HG03159 (cell line): ENCODE measurements around the gene VSX1.
A peak's percentile ranks its signal among the peaks of the same experiment; 100 is the strongest.

Experiments used
- ATAC-seq: cut with Tn5 transposase; IDR thresholded peaks from one replicate; pipeline ENCODE4 v1.9.1; 2021; ENCODE audit warnings: mild to moderate bottlenecking, moderate library complexity; ENCODE audit not compliant: unreplicated experiment

VSX1 gene

DNA sequence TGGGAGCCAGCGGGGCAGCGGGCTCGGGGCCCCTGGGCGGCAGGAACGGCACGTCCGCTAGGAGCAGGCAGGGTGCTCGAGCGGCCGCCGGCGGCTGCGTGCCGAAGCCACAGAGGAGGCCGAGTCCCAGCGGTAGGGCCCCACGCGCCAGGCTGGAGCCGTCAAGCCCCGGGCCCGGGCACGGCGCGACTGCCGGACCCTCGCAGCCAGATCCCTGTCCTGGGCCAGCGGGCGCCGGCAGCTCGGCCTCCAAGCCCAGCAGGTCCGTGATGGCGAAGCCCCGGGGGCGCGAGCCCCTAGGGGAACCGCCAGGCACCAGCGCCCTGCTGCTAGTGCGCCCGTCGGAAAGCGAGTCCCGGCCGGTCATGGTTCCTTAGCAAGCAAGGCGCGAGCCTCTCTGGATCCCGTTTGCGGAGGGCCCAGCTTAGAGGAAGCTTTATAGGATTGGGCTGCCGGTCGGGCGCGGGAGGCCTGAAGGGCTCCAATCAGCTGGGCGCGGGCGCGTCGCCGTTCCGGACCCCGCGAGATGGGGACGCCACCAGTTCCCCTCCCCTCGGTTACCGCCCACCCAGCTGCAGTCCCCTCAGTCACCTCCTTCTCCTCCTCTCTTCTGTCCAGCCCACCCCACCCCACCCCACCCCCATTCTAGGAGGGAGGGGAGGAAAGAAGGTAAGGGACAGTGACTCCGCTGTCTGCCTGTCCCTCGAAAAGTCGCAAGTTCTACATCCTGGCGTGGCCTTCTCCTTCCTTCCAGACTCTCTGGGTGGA, at the start of gene VSX1:
TSS of gene VSX1 (minus strand) at position 412 of the 768 bp plus-strand sequence. CDS start at position 367, 45 bp downstream.
- ATAC-seq = no peak

GRCh38 chr20:25129908-25130307, 48.0 kb upstream of the VSX1 start:
- ATAC-seq = no peak

- ATAC-seq = no peak
Measured at GRCh38 chr20:25129428-25129827, 47.5 kb upstream of the VSX1 start.

DNA sequence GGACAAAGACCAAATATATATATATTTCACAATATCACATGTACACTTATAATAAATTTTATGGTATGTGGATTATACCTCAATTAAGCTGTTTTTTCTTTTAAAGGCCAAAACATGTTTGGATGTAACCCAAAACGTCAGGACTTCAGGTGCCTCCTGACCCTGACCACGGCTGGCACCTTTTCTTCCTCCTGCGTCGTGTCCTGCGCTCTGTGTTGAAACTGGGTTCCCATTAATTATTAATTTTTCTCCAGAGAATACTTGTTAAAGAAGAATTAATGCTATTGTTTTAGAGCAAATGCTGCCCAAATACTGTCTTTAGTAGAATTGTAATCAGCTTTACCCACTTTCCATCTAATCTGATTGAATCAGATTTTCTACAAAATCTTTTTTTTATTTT, 46.7 kb upstream of the VSX1 start:
- ATAC-seq = no peak

DNA sequence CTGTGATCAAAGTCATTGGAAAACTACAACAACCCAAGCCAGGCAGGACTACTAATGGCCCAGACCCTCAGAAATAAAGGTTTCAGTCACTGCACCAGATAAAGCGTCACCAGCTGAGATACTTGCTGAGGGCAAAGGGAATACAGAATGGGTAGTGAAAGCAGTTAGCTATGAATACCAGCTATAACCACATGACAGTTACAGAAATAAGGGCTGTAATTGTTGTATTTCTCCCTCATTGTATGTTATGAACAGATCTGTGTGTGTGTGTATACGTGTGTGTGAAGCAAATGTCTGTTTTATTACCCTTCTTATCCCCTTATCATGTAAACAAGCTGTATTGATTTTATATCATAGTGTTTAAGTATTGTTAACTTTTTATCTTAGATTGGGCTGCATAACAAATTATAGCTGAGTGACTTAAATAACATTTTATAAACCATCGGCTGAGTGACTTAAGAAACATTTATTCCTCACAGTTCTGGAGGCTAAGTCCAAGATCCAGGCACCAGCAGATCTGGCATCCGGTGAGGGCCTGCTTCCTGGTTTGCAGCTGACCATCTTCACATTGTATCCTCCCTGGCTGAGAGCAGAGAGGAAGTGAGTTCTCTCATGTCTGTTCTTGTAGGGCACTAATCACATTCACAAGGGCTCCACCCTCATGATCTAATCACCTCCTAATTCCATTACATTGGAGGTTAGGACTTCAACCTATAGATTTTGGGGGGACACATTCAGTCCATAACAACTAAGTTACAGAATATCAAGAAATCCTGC, 46.0 kb upstream of the VSX1 start:
- ATAC-seq = no peak

- no peak for ATAC-seq
Measured at GRCh38 chr20:25126204-25127029, 44.5 kb upstream of the VSX1 start.

DNA sequence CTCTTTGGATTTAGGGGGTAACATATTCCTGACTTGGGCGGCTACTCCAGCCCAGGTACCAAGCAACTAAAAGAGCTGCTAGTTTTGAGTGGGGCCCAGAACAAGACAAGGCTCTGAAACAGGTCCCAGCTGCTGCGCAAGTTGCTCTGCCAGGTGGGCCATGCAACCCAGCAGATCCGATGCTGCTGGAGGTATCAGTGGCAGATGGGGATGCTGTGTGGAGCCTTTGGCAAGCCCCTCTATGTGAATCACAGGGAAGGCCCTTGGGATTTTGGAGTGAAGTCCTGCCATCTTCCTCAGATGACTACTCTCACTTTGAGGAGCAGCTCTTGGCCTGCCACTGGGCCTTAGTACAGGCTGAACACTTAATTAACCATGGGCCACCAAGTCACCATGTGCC, 43.7 kb upstream of the VSX1 start:
- ATAC-seq = no peak

GRCh38 chr20:25120920-25121319, 39.0 kb upstream of the VSX1 start:
- ATAC-seq = no peak

GRCh38 chr20:25120457-25120856, 38.5 kb upstream of the VSX1 start:
- no peak for ATAC-seq

DNA sequence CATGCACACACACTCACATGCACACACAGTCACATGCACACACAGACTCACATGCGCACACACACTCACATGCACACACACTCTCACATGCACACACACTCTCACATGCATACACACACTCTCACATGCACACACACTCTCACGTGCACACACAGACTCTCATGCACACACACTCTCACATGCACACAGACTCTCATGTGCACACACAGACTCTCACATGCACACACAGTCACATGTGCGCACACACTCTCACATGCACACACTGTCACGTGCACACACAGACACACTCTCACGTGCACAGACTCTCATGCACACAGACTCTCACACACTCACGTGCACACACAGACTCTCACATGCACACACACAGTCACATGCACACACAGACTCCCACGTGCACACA, 36.6 kb upstream of the VSX1 start:
- no peak for ATAC-seq

- no peak for ATAC-seq
Measured at GRCh38 chr20:25117990-25118389, 36.0 kb upstream of the VSX1 start.

DNA sequence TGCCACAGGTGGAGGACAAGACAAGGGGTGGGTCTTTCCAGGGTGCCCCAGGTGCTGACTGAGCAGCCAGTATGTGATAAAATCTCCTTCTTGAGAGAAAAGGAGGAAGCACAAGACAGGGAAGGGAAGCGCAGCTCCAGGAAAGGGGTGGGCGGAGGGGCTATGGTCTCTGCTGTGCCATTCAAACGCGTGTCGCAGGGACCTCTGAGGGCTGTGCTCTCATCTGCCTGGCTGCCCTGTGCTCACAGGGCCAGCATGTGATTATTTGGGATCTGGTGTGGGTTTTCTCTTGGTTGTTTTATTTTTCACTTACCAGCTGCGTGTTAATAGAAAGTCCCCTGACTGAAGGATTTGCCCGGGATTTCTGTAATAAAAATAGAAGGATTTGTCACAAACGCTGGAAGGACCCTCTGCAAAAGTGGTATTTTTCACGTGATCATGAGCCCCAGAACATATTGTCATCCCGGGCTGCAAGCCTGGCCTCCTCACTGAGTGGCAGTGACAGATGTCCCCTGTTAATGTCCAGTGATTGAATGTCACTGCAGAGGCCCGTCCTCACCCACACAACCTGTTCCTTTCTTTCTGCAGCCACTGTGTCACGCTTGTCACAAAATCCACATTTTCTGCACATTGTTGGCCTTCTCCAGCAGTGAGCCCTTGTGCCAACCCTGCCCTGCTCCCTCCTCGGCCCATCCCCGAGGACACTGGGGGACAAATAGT, 35.0 kb upstream of the VSX1 start:
- no peak for ATAC-seq

DNA sequence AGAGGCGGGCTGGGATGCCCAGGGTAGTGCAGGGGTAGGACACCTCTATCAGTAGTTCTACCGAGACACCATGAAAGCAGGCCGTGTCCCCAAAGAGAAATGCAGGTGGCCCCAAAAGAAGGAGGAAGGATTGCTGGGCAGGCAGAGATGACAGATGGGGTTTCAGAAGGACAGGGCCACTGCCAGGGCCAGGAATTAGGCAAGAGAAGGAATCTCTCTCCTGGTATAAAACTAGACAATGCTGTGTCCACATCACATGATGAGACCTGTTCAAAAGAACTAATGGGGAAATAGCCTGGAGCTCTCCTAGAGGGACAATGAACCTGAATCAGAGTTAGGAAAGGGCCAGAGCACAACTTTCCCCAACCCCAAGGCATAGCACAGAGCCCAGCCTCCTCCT, 21.6 kb upstream of the VSX1 start:
- ATAC-seq = no peak

DNA sequence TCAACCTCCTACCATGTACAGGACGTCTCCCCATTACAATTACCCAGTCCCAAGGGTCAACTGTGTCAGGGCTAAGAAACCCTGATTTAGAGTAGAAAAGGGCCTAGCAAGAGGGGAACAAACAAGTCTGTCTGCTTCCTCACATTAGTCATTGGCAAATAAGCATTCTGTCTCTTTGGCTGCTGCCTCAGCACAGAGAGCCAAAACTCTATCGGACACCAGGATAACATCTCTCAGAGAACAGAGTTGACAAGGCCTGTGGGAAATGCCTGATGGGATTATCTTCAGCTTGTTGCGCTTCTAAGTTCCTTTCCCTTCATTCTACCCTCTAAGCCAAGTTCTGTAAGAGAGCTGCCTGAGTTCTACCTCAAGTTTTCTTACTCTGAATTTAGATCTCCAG, 19.0 kb upstream of the VSX1 start:
- no peak for ATAC-seq

DNA sequence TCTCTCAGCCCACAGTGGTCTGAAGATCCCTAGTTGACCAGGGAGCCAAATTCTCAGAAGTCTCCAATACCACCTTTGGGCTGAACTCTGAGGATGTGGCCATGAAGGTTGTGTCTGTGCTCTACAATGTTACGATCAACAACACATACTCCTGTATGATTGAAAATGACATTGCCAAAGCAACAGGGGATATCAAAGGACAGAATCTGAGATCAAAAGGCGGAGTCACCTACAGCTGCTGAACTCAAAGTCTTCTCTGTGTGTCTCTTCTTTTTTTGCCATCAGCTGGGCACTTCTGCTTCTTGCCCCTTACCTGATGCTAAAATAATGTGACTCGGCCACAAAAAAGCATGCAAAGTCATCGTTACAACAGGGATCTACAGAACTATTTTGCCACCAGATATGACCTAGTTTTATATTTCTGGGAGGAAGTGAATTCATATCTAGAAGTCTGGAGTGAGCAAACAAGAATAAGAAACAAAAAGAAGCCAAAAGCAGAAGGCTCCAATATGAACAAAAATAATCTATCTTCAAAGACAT, 17.7 kb upstream of the VSX1 start:
- no peak for ATAC-seq

GRCh38 chr20:25097498-25097897, 15.6 kb upstream of the VSX1 start:
- ATAC-seq = no peak

- ATAC-seq = peak; percentile 83
Measured at GRCh38 chr20:25090492-25091429, 8.8 kb upstream of the VSX1 start.

DNA sequence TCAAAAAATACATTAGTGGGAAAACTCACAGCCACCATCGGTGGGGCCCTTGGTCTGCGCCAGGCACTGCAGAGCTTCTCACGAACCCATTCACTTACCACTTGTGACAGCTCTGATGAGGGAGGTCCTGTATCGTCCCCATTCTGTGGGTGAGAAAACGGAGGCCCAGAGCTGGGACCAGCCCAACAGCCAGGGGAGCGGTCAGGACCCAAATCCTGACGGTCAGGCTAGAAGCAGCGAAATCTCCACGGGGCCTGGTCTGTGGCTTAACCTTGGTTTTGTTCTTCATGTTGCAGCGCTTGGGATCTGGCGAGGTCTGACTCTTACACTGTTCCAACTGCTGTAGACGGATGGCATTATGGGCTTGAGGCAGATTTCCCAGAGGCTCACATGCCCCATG, 7.7 kb upstream of the VSX1 start:
- no peak for ATAC-seq

GRCh38 chr20:25089096-25089495, 7.2 kb upstream of the VSX1 start:
- ATAC-seq = no peak
